Subcutaneous adipose tissue (tissue), 4 donors: ENCODE results near the gene KMT2A. TPM values are rescaled to one million over a fixed set of nuclear protein-coding genes. Genes with fewer than 3 reads are reported as not detected.

Source experiments
- CTCF ChIP-seq: fragments of 450-650 bp; IDR thresholded peaks from one replicate; pipeline ENCODE4 v1.5.1; 2016; ENCODE audit warnings: low read depth, mild to moderate bottlenecking, control low read depth, antibody characterized with exemption, moderate library complexity
- total RNA-seq, 4 donors: library from RNA; depleted of rRNA; stranded (reverse); fragments of >200 nt; gene quantifications; one replicate each; pipeline ENCODE4 v1.1.0, GENCODE V29; 2016

The KMT2A gene
- total RNA-seq, 4 donors from 2014 or later = 62.2 to 81.0 (median 69.8) TPM

GRCh38 chr11:118532091-118532490, 95.8 kb downstream of the KMT2A start:
- TF ChIP-seq CTCF = no peak

- TF ChIP-seq CTCF = no peak
These were observed 96.8 kb downstream of the KMT2A start for GRCh38 chr11:118532852-118533768.

DNA sequence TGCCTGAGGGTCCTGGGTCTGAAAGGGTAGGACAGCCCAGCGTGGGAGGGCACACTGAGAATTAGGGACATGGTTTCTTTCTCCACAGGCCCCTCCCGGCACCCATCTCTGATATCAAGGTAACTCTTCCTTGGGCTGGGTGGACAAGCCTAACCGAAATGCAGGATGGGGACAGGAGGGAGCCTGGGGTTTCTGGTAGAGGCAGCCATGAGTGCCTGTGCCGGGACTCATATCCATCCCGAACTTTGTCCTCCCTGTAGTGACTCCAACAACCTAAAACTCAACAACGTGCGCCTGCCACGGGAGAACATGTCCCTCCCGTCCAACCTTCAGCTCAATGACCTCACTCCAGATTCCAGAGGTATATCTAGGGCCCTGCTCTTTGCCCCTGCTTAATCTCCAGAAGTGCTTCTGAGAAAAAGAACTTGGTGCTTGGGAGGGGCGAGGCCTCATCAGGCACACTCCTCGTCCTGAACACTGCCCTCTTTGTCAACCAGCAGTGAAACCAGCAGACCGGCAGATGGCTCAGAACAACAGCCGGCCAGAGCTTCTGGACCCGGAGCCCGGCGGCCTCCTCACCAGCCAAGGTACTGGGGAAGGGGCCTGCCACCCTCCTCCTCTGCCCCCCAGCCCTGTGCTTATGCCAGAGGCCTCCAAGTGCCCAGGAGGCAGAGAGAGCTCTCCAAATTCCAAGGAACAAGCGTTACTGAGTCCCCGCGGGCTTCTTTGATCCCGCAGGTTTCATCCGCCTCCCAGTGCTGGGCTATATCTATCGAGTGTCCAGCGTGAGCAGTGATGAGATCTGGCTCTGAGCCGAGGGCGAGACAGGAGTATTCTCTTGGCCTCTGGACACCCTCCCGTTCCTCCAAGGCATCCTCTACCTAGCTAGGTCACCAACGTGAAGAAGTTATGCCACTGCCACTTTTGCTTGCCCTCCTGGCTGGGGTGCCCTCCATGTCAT, 97.8 kb downstream of the KMT2A start:
- no peak for TF ChIP-seq CTCF

DNA sequence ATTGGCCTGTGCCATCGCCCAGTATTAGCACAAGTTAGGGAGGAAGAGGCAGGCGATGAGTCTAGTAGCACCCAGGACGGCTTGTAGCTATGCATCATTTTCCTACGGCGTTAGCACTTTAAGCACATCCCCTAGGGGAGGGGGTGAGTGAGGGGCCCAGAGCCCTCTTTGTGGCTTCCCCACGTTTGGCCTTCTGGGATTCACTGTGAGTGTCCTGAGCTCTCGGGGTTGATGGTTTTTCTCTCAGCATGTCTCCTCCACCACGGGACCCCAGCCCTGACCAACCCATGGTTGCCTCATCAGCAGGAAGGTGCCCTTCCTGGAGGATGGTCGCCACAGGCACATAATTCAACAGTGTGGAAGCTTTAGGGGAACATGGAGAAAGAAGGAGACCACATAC, 99.0 kb downstream of the KMT2A start:
- no peak for TF ChIP-seq CTCF

- no peak for TF ChIP-seq CTCF
These were observed 100.4 kb downstream of the KMT2A start for GRCh38 chr11:118536726-118537125.

DNA sequence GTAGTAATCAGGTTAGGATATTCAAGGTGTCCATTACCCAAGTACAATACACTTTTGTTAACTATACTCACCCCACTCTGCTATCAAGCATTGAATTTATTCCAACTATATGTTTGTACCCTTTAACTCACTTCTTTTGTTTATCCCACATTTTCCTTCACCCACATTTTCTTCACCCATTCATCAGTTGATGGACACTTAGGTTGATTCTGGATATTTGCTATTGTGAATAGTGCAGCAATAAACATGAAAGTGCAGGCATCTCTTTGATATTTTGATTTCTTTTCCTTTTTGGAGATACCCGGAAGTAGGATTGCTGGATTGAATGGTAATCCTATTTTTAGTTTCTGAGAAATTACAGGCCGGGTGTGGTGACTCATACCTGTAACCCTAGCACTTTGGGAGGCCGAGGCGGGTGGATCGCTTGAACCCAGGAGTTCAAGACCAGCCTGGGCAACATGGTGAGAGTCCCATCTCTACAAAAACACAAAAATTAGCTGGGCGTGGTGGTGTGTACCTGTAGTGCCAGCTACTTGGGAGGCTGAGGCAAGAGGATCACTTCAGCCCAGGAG, 101.2 kb downstream of the KMT2A start:
- TF ChIP-seq CTCF = no peak
